HG03280 (cell line): Measurements from ENCODE around the gene BAD.
"Not testable (repeated sequence)": the region's sequence is repeated elsewhere in the genome, so short reads cannot be mapped to it uniquely, and the experiment has no call there.

Experiments used
- ATAC-seq: cut with Tn5 transposase; IDR thresholded peaks from one replicate; pipeline ENCODE4 v1.9.1; 2021; ENCODE audit warnings: mild to moderate bottlenecking, moderate library complexity; ENCODE audit not compliant: unreplicated experiment

The BAD gene

DNA sequence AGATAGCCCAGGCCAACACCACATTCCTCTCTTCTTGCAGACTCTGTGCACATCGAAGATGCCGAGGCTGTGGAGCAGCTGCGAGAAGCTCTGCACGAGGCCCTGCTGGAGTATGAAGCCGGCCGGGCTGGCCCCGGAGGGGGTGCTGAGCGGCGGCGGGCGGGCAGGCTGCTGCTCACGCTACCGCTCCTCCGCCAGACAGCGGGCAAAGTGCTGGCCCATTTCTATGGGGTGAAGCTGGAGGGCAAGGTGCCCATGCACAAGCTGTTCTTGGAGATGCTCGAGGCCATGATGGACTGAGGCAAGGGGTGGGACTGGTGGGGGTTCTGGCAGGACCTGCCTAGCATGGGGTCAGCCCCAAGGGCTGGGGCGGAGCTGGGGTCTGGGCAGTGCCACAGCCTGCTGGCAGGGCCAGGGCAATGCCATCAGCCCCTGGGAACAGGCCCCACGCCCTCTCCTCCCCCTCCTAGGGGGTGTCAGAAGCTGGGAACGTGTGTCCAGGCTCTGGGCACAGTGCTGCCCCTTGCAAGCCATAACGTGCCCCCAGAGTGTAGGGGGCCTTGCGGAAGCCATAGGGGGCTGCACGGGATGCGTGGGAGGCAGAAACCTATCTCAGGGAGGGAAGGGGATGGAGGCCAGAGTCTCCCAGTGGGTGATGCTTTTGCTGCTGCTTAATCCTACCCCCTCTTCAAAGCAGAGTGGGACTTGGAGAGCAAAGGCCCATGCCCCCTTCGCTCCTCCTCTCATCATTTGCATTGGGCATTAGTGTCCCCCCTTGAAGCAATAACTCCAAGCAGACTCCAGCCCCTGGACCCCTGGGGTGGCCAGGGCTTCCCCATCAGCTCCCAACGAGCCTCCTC lies 31.4 kb upstream of the BAD start:
- ATAC-seq, result not testable (repeated sequence)

DNA sequence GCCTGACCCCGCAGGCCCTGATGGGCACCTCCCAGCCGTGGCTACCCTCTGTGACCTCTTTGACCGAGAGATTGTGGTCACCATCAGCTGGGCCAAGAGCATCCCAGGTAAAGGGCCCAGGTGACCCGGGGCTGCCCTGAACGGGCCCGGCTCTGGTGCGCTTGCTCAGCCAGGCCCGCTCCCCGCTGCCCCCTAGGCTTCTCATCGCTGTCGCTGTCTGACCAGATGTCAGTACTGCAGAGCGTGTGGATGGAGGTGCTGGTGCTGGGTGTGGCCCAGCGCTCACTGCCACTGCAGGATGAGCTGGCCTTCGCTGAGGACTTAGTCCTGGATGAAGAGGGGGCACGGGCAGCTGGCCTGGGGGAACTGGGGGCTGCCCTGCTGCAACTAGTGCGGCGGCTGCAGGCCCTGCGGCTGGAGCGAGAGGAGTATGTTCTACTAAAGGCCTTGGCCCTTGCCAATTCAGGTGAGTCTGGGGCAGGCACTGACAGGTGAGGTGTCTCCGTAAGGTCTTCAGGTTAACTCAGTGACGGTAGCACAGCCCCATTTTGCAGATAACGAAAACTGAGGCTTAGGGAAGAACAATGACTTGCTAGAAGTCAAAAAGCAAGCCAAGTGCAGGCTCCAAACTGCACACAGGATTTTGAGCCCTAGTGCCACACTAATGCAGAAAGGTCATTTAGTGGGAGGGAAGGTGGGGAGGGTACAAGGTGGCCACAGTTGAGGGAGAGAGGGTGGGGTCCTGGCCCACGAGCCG lies 30.5 kb upstream of the BAD start:
- no peak for ATAC-seq

DNA sequence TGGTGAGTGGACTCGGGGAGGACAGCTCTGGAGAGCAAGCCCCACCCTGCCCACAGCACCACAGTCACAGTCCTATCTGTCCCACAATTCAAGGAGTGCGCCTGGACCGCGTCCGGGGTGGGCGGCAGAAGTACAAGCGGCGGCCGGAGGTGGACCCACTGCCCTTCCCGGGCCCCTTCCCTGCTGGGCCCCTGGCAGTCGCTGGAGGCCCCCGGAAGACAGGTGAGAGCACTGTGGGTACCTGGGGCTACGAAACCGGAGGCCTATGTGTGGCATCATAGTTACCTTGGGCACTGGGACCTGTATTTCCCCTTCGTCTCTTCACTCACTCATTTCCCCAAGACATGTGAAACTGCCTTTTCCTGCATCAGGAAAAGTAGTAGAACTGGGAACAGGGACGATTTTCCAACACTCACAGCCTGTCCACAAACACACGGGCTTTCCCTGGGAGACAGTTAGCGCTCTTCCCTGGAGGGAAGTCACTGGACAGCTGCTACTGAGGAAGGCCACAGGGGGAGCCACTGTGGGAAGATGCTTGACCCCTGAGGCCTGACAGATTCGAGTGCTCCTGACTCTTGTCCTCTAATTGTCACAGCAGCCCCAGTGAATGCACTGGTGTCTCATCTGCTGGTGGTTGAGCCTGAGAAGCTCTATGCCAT lies 29.8 kb upstream of the BAD start:
- ATAC-seq, result no peak

DNA sequence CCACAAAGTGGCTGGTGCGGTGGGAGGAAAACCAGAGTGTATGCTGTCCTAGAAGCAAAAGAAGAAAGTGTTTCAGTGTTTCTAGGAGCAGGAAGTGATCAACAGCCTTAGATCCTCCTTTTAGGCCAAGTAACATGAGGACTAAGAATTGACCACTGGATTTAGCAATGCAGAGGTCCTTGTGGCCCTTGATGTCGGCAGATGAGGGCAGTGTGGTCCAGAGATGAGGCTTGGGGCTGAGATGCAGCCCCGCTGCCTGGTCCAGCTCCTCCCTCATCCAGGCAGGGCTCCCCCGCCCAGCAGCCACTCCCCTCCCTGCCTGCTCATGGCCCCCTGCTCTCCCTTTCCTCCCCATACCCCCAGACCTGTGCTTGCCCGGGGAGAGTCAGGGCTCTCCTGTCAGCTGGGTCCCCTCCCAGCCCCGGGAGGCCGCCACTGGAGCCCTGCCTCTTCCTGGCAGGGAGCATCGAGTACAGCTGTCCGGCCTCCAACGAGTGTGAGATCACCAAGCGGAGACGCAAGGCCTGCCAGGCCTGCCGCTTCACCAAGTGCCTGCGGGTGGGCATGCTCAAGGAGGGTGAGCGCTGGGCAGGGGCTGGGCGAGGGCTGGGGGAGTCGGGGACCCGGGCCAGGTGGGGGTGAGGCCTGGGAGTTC lies 29.2 kb upstream of the BAD start:
- no peak for ATAC-seq

DNA sequence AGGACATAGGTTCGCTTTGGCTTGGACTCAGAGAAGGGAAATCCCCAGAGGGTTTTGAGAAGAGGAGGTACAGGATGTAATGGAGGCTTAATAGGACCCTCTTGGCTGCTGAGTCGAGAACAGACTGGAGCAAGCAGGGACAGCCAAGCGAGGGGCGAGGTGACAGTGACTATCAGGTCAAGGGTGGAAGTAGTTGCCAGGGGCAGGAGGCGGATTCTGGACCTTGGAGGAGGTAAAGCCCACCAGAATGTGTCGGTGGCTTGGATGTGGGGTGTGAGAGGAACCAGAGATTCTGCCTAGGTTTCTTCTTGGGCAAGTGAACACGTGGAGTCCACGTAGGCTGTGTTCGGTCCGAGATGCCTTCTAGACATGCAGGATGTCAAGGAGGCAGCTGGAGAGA lies 28.5 kb upstream of the BAD start:
- ATAC-seq, result no peak

GRCh38 chr11:64307795-64308194 lies 23.3 kb upstream of the BAD start:
- not testable (repeated sequence) for ATAC-seq

- no peak for ATAC-seq
Observed at GRCh38 chr11:64306876-64307622, 22.6 kb upstream of the BAD start.

- ATAC-seq, result no peak
Observed at GRCh38 chr11:64306563-64306875, 22.1 kb upstream of the BAD start.

DNA sequence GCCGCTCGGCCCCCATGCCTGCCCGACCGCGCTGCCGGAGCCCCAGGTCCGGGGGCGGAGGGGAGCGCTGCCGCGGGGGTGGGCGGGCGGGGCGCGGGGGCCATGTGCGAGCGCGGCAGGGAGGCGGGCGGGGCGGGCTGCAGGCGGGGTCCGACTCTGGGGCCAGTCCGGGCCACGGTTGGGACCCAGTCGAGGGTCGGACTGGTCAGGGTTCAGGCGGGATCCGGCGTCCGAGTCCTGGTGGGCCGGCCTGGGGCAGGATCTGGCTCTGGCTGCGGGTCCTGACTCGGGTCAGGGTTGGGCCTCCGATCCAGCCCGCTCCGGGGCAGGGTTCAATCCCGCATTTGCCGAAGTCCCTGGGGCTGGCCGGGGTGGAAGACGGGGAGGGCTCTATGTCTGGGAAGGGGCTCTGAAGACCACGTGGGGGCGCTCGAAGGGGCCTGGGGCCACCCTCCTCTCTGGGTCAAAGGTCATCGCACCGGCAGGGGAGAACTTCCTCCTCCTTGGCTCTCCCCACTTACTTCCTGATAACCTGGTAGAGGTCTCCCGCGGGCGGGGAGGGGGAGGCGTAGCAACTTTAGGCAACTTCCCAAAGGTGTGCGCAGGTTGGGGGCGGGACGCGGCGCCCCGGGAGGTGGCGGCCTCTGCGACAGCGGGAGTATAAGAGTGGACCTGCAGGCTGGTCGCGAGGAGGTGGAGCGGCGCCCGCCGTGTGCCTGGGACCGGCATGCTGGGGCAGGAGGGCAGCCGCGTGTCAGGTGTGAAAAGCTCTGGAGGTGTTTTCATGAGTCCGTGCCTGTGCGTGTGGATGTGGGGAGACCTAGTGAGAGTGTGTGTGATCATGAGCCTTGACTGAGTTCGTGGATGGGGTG lies 21.5 kb upstream of the BAD start:
- peak; percentile 28 for ATAC-seq

GRCh38 chr11:64305075-64305690 lies 20.7 kb upstream of the BAD start, which contains the start of gene ESRRA:
ESRRA (plus strand) TSS chr11:64305524; CDS start chr11:64307180, 1,656 bp downstream.
- peak; percentile 70 for ATAC-seq

- ATAC-seq, result peak; percentile 28
Observed at GRCh38 chr11:64304316-64305072, 20.0 kb upstream of the BAD start.

- ATAC-seq, result no peak
Observed at GRCh38 chr11:64304032-64304315, 19.5 kb upstream of the BAD start.

GRCh38 chr11:64303109-64304031 lies 18.9 kb upstream of the BAD start:
- ATAC-seq, result no peak

GRCh38 chr11:64299847-64300648 lies 15.6 kb upstream of the BAD start, which contains the start of gene CATSPERZ:
CATSPERZ (plus strand) TSS chr11:64300358; CDS start chr11:64300411, 53 bp downstream.
- ATAC-seq, result no peak

- no peak for ATAC-seq
Observed at GRCh38 chr11:64298966-64299846, 14.7 kb upstream of the BAD start.
